Measurements from ENCODE around the gene KCNAB3. TPM values are rescaled to one million over a fixed set of nuclear protein-coding genes. Genes with fewer than 3 reads are reported as not detected.
A peak's percentile ranks its signal among the peaks of the same experiment; 100 is the strongest.

KCNAB3 gene
- total and polyA plus RNA-seq, 9 of the 15 experiments (the other 6 are each of a cell fraction or from before 2014, with no cell fraction given), result 0.03 to 2.5 (median 1.1) TPM

- TF ChIP-seq MAZ (CRISPR knock-in tag; conservative IDR thresholded peaks at IDR 0.05 in 1 of 2, IDR thresholded peaks at IDR 0.05 in 1 of 2) (0 out of 4 replicates have a peak, but pooled peaks of 1 of the 2 experiments have one; percentile 3), SAFB2 (IDR thresholded peaks at IDR 0.05; ENCODE audit: borderline replicate concordance, low read depth, low read length, severe bottlenecking) (no peak), YY1 (IDR thresholded peaks at IDR 0.05; ENCODE audit: borderline replicate concordance in 1 of 3, control insufficient read depth in 1 of 3, extremely low read depth in 1 of 3, insufficient read depth in 3 of 3, insufficient read length in 1 of 3, insufficient replicate concordance in 2 of 3, low read depth in 1 of 3, low read length in 2 of 3) (peak in 1 of 3 experiments; percentile 49), LCOR (CRISPR knock-in tag; IDR thresholded peaks at IDR 0.05) (no peak), ZBTB8A (IDR thresholded peaks at IDR 0.05; ENCODE audit: partially characterized antibody) (no peak), TFE3 (CRISPR knock-in tag; IDR thresholded peaks at IDR 0.05) (no peak), ESRRB (CRISPR knock-in tag; IDR thresholded peaks at IDR 0.05; ENCODE audit: borderline replicate concordance) (no peak), ZFP30 (CRISPR knock-in tag; IDR thresholded peaks at IDR 0.05; ENCODE audit: borderline replicate concordance) (no peak), ILK (tag; IDR thresholded peaks at IDR 0.05; ENCODE audit: borderline replicate concordance, low read depth) (no peak), CREB1 (IDR thresholded peaks at IDR 0.05) (0 out of 2 replicates have a peak, but pooled peaks have one; percentile 16), CREB1 (CRISPR knock-in tag; IDR thresholded peaks at IDR 0.05) (peak; percentile 1; the same call in 1 of the 2 replicates), CBX3 (IDR thresholded peaks at IDR 0.05; ENCODE audit: borderline replicate concordance in 1 of 2, low read length in 2 of 2) (0 out of 3 replicates have a peak, but pooled peaks of 1 of the 2 experiments have one; percentile 7), ZBTB33 (CRISPR knock-in tag; IDR thresholded peaks at IDR 0.05) (0 out of 2 replicates have a peak, but pooled peaks have one; percentile 5), ZNF253 (CRISPR knock-in tag; conservative IDR thresholded peaks at IDR 0.05) (no peak), ARID3B (CRISPR knock-in tag; IDR thresholded peaks at IDR 0.05; ENCODE audit: borderline replicate concordance) (no peak), RCOR1 (IDR thresholded peaks at IDR 0.05; ENCODE audit: borderline replicate concordance in 1 of 2, low read depth in 2 of 2, low read length in 2 of 2) (0 out of 4 replicates have a peak, but pooled peaks of 1 of the 2 experiments have one; percentile 23)
Measured at GRCh38 chr17:7916385-7916682, 13.3 kb downstream of the KCNAB3 start (continued).

Measured in K562 (cell line).